Fibroblast of lung (primary cell): Measurements from ENCODE around the gene SALL3.

Experiments used
- EZH2 ChIP-seq: IDR thresholded peaks from 2 replicates; pipeline ENCODE4 v1.5.1; 2012; ENCODE audit warnings: low read length, control low read depth, mild to moderate bottlenecking; ENCODE audit errors: missing control alignments
- TF ChIP-seq, protein P1 (sequence below), 2 donors: IDR thresholded peaks in 1 of 2; conservative IDR thresholded peaks in 1 of 2; 1 replicate in 1 of 2; 2 replicates in 1 of 2; pipeline ENCODE4 v1.5.1; 2011 to 2012; ENCODE audit warnings: low read length in 2 of 2, control low read depth in 1 of 2, inconsistent platforms in 1 of 2, low read depth in 1 of 2, mild to moderate bottlenecking in 1 of 2

- TF ChIP-seq, protein P1, sequence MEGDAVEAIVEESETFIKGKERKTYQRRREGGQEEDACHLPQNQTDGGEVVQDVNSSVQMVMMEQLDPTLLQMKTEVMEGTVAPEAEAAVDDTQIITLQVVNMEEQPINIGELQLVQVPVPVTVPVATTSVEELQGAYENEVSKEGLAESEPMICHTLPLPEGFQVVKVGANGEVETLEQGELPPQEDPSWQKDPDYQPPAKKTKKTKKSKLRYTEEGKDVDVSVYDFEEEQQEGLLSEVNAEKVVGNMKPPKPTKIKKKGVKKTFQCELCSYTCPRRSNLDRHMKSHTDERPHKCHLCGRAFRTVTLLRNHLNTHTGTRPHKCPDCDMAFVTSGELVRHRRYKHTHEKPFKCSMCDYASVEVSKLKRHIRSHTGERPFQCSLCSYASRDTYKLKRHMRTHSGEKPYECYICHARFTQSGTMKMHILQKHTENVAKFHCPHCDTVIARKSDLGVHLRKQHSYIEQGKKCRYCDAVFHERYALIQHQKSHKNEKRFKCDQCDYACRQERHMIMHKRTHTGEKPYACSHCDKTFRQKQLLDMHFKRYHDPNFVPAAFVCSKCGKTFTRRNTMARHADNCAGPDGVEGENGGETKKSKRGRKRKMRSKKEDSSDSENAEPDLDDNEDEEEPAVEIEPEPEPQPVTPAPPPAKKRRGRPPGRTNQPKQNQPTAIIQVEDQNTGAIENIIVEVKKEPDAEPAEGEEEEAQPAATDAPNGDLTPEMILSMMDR (conservative IDR thresholded peaks at IDR 0.05 in 1 of 2, IDR thresholded peaks at IDR 0.05 in 1 of 2; ENCODE audit: low read depth in 1 of 2, low read length in 2 of 2): no peak
- no peak for TF ChIP-seq EZH2
These were observed 68.1 kb downstream of the SALL3 start for GRCh38 chr18:79047556-79048244.
